Superior temporal gyrus (tissue), 1 donor: ENCODE measurements around the gene LOXHD1.
A peak's percentile ranks its signal among the peaks of the same experiment; 100 is the strongest.

ENCODE experiments used
- DNase-seq: peaks from one replicate; pipeline ENCODE4 v3.0.0-alpha.2; 2016; ENCODE audit errors: extremely low spot score

LOXHD1 gene

GRCh38 chr18:46542545-46542944 is 114.5 kb downstream of the LOXHD1 start:
- DNase-seq = no peak

- DNase-seq = no peak
Observed at GRCh38 chr18:46541626-46542189, 115.3 kb downstream of the LOXHD1 start.

- DNase-seq = no peak
Observed at GRCh38 chr18:46538376-46538775, 118.6 kb downstream of the LOXHD1 start.

- DNase-seq = no peak
Observed at GRCh38 chr18:46536215-46536874, 120.7 kb downstream of the LOXHD1 start.

DNA sequence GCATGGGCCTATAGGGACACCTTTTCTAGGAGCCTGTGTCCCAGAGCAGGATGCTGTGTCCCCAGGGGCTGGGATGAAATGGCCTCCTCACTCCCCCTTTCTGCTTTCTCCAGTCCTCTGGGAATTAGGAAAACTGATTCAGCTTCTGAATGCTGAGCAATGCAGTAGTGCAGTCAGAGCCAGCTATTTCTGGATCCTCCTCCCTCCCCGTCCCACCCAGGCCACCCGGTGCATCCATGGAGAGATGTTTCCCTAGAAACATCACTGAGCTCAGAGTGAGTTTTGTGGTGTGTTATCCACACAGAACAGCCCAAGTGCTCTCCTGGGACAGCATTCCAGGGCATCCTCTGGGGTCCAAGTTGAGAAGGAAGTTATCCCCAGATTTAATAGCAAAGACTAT is 125.5 kb downstream of the LOXHD1 start:
- DNase-seq = peak; percentile 44

GRCh38 chr18:46528037-46528436 is 129.0 kb downstream of the LOXHD1 start:
- DNase-seq = no peak

DNA sequence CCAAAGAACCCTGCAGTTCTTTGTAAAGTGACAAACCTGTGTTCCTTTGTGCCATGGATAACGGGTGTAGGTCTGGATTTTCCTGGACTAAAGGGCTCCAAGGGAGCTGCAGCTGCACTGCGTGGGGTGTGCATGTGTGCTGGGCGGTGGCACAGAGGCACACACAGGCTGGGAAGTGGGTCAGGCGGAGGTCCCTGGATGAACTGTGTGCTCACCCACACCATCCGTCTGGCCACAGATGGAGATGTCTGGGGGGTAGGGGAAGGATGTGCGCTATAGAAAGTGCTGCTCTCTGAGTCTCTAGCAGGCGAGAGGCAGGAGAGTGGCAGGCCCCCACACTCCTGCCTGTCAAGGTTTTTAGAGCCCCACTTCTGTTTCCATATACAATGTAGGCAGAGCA is 137.2 kb downstream of the LOXHD1 start:
- no peak for DNase-seq

GRCh38 chr18:46518438-46518837 is 138.6 kb downstream of the LOXHD1 start:
- DNase-seq = no peak

GRCh38 chr18:46516555-46516954 is 140.5 kb downstream of the LOXHD1 start:
- DNase-seq = no peak

GRCh38 chr18:46510386-46510785 is 146.6 kb downstream of the LOXHD1 start:
- DNase-seq = no peak

DNA sequence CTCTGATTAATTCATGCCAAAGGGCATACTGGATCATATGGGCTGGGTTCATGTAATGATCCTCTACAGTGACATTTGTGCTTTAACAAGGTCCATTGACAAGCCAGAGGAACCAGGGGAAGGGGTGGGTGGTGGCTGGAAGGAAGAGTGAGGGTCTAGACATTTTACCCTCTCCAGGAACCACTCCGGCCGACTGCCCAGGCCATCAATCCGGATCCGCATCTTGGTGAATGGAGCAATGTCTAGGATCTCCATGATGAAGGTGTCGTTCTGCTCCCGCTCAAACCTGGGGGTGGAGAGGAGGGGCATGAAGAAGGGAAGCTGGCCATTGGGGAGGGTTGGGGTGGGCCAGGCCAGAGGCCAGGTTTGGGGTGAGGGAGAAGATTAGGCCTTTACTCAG is 147.5 kb downstream of the LOXHD1 start:
- no peak for DNase-seq

- no peak for DNase-seq
Observed at GRCh38 chr18:46506974-46507586, 149.9 kb downstream of the LOXHD1 start.

GRCh38 chr18:46502444-46502843 is 154.6 kb downstream of the LOXHD1 start:
- no peak for DNase-seq

- DNase-seq = no peak
Observed at GRCh38 chr18:46497129-46497528, 159.9 kb downstream of the LOXHD1 start.

- DNase-seq = no peak
Observed at GRCh38 chr18:46488471-46489213, 168.4 kb downstream of the LOXHD1 start.

GRCh38 chr18:46485675-46486194 is 171.3 kb downstream of the LOXHD1 start:
- no peak for DNase-seq

- DNase-seq = no peak
Observed at GRCh38 chr18:46484971-46485370, 172.0 kb downstream of the LOXHD1 start.

DNA sequence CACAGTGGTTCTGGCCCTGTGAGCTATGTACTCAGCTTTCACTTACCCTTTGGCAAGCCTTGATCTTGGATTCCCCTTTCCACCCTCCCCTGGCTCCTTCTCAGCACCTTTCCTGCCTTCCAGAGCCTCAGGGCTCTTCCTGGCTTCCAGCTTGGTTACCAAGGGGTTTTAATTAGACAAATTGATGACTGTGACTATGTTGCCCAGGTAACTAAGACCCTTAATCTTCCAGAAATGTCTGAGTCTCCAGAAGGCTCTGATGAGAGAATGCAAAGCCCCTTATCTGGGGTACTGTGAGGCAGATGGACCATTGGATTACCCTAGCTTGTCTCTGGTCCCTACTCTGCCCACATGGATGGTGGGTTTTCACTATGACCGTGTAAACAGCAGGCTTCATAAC is 174.2 kb downstream of the LOXHD1 start:
- no peak for DNase-seq

DNA sequence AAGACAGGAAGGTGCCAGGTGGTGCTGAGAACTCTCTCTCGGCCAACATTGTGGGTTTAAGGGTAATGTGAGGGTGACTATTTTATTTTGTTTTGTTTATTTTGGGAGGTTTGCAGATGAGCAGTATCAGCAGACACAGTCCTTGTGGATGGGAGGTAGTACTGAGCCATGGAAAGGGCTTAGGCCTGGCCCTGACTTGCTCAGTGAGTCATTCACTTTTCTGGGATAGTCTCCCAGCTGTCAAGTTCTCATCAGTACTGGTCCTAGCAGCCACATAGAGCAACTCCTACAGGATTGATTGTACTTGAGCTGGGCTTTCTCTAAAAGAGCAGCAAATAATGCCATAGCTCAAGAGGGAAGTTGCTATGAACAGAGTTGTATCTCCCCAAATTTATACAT is 175.2 kb downstream of the LOXHD1 start:
- DNase-seq = no peak

DNA sequence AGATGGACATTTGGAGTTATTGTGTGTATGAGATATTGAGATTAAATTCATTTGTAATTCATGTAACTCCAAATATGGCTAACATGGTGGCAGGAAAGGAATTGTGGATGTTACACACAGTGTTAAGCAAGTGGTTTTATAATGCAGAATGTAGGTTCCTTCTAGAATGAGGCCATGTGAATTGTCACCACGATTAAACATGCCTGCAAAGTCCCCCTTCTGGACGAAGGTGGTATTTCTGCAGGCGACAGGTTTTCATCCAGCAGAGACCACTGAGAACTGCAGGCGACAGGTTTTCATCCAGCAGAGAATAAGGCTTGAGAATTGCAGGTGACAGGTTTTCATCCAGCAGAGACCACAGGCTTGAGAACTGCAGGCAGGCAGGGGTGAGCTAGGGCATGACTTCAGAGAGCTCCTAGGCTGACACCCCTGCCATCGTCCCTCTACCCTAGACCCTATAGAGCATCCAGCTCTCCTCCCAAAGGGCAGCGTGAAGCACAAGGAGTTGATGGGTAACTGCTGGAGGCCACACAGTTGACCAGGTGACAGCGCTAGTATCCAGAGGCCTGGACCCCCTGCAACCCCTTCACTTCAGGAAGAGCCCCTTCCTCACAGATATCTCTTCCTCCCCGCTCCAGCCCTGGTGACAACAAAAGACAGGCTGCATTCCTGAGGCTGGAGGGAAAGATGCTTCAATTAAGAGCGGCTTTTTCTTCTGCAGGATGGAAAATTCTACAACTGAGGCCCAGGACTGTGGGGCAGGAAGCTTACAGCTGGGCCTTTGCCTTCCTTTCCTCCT is 175.8 kb downstream of the LOXHD1 start:
- peak; percentile 52 for DNase-seq

DNA sequence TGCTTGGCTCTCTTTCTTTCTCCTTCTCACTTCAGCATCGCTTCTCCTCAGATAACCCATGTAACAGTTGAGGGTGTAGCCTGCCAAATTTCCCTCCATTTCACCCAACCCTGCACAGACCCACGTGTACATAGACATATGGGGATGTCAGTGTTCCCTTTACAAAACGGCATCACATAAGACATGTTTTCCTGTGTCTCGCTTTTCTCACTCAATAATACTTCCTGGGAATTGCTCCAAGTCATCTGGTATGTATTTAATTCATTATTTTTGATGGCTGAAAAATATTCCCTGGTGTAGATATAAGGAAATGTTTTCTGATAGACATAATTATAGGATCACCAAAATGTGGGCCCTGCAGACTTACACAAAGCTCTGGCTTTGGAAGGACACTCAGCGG is 176.8 kb downstream of the LOXHD1 start:
- DNase-seq = peak; percentile 47

DNA sequence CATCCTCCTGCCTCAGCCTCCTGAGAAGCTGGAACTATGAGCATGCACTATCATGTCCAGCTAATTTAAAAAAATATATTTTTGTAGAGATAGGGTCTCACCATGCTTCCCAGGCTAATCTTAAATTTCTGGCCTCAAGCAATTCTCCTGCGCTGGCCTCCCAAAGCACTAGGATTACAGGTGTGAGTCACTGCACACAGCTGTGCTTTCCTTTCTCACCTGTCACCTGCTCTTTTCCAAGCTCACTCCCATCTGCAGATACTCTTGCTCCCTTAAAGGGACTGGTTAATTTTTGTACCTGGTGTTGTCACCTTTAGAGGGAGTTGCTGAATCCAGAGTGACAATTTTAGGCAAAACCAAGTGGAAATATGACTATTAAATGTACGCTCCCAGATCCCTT is 178.2 kb downstream of the LOXHD1 start:
- DNase-seq = no peak
